Measurements from ENCODE around the gene ASPRV1.
A peak's percentile ranks its signal among the peaks of the same experiment; 100 is the strongest.

Gene ASPRV1

DNA sequence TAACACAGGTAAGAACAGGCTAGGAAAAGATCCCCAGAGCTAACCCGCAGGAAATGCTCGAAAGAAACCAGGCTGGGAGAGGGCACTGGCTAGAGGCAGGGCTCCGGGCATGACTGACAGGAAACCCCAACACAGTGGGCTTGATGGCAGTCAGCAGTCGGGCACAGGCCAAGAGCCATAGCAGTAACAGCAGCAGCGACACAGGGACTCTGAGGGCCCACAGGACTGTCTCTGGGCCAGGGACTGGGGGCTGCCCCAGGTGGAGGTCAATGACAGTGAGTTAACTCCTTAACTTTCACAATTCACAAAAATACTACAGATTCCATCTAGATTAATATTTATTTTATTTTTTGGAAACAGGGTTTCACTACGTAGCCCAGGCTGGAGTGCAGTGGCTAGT, 37.3 kb upstream of the ASPRV1 start:
- Histone ChIP-seq H3K4me3 (ENCODE audit: low read length) (no peak overlapping the region), H3K36me3 (ENCODE audit: insufficient read depth, low read depth, low read length) (no peaks in the 10 kb centered on the region), H3K27ac (ENCODE audit: low read length) (no peak overlapping the region), H3K4me1 (ENCODE audit: insufficient read depth, low read length) (peaks cover 2% of the 10 kb centered on the region; the same call in 1 of the 2 replicates), H3K9ac (ENCODE audit: low read depth, low read length) (no peak overlapping the region), H3K27me3 (ENCODE audit: insufficient read depth, low read length) (no peaks in the 10 kb centered on the region), H3K9me3 (ENCODE audit: insufficient read depth, low read depth, low read length) (no peaks in the 10 kb centered on the region)

DNA sequence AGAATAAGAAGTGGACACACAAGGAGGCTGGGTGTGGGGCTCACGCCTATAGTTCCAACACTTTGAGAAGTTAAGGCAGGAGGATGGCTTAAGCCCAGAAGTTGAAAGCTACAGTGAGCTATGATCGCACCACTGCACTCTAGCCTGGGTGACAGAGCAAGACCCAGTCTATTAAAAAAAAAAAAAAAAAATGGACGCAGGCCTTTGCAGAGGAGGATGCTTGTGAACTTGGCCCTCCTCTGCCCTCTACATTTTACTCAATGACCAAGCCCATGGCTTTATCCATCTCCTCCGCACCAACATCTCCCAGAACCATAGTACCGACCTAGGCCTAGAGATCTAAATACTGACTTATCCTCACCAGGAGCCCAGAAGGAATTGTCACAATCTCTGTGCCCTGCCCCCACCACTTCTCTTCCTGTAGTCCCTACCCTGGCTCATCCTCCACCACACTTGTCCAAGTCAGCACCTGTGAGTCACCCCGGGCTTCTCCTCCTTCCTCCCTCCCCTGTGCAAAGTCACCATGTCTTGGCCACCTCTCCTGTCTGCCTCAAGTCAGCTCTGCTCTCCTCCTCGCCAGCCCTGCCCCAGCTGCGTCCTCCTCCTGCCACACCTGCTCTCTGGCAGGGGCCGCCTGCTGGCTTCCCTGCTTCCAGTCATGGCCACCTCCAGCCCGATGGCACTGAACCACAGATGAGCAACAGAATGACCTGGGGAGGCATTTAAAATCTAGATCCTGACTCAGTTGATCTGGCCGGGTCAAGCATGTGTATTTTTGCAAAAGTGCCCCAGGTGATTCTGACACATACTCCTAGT, 35.8 kb upstream of the ASPRV1 start:
- Histone ChIP-seq H3K4me3 (ENCODE audit: low read length) (no peak overlapping the region), H3K27me3 (ENCODE audit: insufficient read depth, low read length) (no peaks in the 10 kb centered on the region), H3K36me3 (ENCODE audit: insufficient read depth, low read depth, low read length) (no peaks in the 10 kb centered on the region), H3K9ac (ENCODE audit: low read depth, low read length) (0 out of 2 replicates have a peak overlapping the region, but pooled peaks have one; percentile 15), H3K27ac (ENCODE audit: low read length) (no peak overlapping the region), H3K4me1 (ENCODE audit: insufficient read depth, low read length) (peaks cover 2% of the 10 kb centered on the region; the same call in 1 of the 2 replicates), H3K9me3 (ENCODE audit: insufficient read depth, low read depth, low read length) (no peaks in the 10 kb centered on the region)

DNA sequence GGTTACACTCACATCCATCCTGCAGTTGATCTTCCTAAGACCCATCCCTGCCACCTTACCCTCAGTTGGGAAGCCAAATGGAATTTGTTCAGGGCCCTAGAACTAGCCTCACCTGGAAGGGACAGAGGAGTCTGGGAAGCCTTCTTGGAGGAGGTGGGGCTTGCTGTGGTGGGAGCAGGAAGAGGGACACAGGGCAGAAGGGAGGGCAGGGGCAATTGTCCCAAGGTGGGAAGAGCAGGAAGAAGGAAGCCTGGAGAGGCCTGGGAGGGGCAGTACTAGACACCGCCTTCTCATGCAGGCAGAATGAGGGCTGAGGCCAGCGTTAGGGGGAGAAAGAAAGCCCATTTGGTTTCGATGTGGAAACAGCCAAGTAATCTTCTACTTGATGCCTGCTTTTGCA, 34.1 kb upstream of the ASPRV1 start:
- no peak overlapping the region for H3K9ac ChIP-seq (ENCODE audit: low read depth, low read length)
- no peaks in the 10 kb centered on the region for H3K36me3 ChIP-seq (ENCODE audit: insufficient read depth, low read depth, low read length)
- H3K4me1 ChIP-seq (ENCODE audit: insufficient read depth, low read length) = peaks cover 2% of the 10 kb centered on the region; the same call in 1 of the 2 replicates
- H3K4me3 ChIP-seq (ENCODE audit: low read length) = no peak overlapping the region
- H3K27ac ChIP-seq (ENCODE audit: low read length) = no peak overlapping the region
- no peaks in the 10 kb centered on the region for H3K27me3 ChIP-seq (ENCODE audit: insufficient read depth, low read length)
- no peaks in the 10 kb centered on the region for H3K9me3 ChIP-seq (ENCODE audit: insufficient read depth, low read depth, low read length)

DNA sequence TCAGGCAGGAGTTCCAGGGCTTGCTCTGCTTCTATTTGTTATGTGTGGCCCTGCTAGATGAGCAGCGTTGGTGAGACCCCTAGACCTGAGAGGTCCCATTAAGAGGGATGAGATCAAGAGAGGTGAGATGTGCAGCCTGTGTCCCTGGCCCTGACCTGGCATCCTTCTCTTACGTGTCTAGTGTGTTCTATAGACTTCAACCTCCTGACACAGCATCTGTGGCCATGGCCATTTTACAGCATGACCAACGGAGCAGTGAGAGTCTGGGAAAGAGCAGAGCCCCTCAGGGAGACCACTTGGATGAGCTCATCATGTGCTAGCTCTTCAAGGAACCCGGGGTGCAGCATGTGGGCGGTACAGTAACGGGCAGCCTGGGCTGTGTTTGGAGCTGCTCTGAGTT, 32.7 kb upstream of the ASPRV1 start:
- H3K9me3 ChIP-seq (ENCODE audit: insufficient read depth, low read depth, low read length) = no peaks in the 10 kb centered on the region
- no peaks in the 10 kb centered on the region for H3K36me3 ChIP-seq (ENCODE audit: insufficient read depth, low read depth, low read length)
- no peaks in the 10 kb centered on the region for H3K27me3 ChIP-seq (ENCODE audit: insufficient read depth, low read length)
- H3K4me3 ChIP-seq (ENCODE audit: low read length) = no peak overlapping the region
- no peak overlapping the region for H3K27ac ChIP-seq (ENCODE audit: low read length)
- no peak overlapping the region for H3K9ac ChIP-seq (ENCODE audit: low read depth, low read length)
- peaks cover under 1% of the 10 kb centered on the region; the same call in 1 of the 2 replicates for H3K4me1 ChIP-seq (ENCODE audit: insufficient read depth, low read length)

DNA sequence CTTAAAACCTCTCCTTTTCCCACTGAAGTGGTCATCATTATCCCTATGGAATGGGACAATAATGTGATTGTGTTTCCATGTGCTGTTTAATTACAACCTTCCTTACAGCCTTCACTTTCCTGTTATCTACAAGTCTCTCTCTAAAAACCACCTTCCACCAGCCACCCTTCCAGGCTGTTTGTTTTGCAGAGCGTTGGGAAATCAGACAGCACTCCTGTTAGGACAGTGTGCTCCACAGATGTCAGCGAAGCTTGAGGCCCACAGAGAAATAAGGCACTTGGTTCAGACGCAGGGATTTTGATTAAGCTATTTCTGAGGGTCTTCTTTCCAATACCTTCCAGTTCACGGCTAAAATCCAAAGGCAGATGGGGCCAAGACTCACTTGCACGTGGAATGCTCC, 32.3 kb upstream of the ASPRV1 start:
- Histone ChIP-seq H3K27me3 (ENCODE audit: insufficient read depth, low read length) (no peaks in the 10 kb centered on the region), H3K9me3 (ENCODE audit: insufficient read depth, low read depth, low read length) (no peaks in the 10 kb centered on the region), H3K36me3 (ENCODE audit: insufficient read depth, low read depth, low read length) (no peaks in the 10 kb centered on the region), H3K9ac (ENCODE audit: low read depth, low read length) (no peak overlapping the region), H3K4me1 (ENCODE audit: insufficient read depth, low read length) (no peaks in the 10 kb centered on the region; the same call in 1 of the 2 replicates), H3K27ac (ENCODE audit: low read length) (no peak overlapping the region), H3K4me3 (ENCODE audit: low read length) (no peak overlapping the region)

DNA sequence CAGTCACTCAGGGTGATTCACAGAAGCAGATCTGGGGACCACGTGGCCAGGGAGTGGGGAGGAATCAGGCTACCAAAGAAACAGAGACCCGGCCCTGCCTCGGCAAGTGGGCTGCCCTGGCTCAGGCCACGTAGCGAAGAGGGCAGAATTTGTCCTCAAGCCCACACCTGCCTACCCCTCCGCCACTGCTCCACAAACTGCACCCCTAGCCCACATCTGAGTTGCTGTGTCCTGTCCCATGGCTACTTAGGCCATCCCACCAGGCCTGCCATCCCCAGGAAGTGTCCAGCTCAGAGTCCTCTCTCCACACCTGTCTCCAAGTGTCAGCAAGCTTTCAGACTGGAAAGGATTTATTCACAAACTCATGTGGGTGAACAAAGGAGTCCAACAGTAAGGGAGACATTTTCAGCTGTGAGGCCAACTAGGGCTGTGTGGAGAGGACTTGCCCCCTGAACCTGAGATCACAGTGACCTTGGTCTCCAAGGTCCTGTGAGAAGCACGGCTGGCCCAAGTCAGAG, 31.7 kb upstream of the ASPRV1 start:
- Histone ChIP-seq H3K4me3 (ENCODE audit: low read length) (no peak overlapping the region), H3K27me3 (ENCODE audit: insufficient read depth, low read length) (no peaks in the 10 kb centered on the region), H3K9ac (ENCODE audit: low read depth, low read length) (no peak overlapping the region), H3K27ac (ENCODE audit: low read length) (no peak overlapping the region), H3K9me3 (ENCODE audit: insufficient read depth, low read depth, low read length) (no peaks in the 10 kb centered on the region), H3K36me3 (ENCODE audit: insufficient read depth, low read depth, low read length) (no peaks in the 10 kb centered on the region), H3K4me1 (ENCODE audit: insufficient read depth, low read length) (no peaks in the 10 kb centered on the region; the same call in 1 of the 2 replicates)

DNA sequence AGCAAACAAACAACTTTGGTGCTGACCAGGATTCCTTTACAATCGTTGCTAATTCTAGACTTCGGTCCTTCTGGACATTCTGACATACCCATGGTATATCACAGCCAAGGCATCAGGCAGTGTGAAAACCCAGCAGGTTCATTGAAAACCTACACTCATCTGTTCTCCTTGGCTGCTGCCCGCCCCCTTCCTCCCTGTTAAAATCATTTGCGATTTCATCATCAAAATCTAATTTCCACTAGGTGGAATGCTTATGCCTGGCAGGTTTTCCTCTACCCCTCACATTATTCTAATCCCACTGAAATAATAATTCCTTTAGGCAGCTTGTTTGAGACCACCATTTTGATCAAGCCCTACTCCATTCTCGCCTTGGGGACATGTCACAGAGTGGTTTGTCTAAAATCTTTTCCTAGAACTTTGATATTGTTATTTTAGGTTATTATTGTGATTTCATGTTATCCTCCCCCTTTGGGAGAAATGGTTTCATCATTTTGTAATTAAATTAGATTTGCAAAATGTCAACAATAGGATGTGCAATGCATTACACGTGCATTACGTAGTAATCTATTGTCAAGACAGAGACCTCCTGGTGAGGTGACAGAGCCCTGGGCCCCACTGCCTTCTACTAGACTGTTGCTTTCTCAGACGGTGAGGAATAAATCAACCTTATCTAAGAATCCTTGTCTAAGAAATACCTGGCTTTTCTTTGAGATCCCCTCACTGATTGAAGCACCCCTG, 31.0 kb upstream of the ASPRV1 start:
- no peak overlapping the region for H3K4me3 ChIP-seq (ENCODE audit: low read length)
- no peak overlapping the region for H3K9ac ChIP-seq (ENCODE audit: low read depth, low read length)
- no peak overlapping the region for H3K27ac ChIP-seq (ENCODE audit: low read length)
- no peaks in the 10 kb centered on the region; the same call in 1 of the 2 replicates for H3K4me1 ChIP-seq (ENCODE audit: insufficient read depth, low read length)
- no peaks in the 10 kb centered on the region for H3K9me3 ChIP-seq (ENCODE audit: insufficient read depth, low read depth, low read length)
- no peaks in the 10 kb centered on the region for H3K27me3 ChIP-seq (ENCODE audit: insufficient read depth, low read length)
- H3K36me3 ChIP-seq (ENCODE audit: insufficient read depth, low read depth, low read length) = no peaks in the 10 kb centered on the region

DNA sequence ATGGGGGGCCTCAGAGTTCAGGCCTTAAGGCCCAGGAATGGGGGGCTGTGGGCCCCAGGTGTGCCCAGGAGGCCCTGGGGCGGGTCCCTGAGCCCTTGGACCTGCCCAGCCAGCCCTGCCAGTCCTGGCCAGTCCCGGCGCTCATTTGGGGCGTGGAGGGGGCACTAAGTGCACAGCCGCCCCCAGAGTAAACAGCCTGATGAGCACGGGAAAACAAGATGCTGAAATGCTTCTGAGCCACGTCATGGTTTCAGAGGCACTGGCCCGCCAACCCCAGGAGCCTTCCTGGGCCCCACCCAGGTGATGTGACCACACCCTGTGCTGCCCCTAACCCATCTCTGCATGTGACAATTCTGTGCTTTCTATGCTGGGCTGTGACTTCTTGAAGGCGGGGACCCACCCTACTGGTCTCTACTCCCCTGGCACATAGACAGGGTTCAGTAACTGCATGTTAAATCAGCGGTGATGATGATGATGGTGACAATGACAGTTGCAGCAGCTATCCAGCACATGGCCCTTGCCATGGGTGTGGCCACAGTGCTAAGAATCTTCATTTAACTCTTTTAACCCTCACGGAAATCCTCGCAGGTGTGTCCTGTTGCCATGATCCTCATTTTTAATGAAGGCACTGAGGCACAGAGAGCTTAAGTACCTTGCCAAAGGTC, 28.1 kb upstream of the ASPRV1 start:
- Histone ChIP-seq H3K36me3 (ENCODE audit: insufficient read depth, low read depth, low read length) (no peaks in the 10 kb centered on the region), H3K27ac (ENCODE audit: low read length) (no peak overlapping the region), H3K4me3 (ENCODE audit: low read length) (no peak overlapping the region), H3K27me3 (ENCODE audit: insufficient read depth, low read length) (no peaks in the 10 kb centered on the region), H3K9me3 (ENCODE audit: insufficient read depth, low read depth, low read length) (no peaks in the 10 kb centered on the region), H3K4me1 (ENCODE audit: insufficient read depth, low read length) (no peaks in the 10 kb centered on the region), H3K9ac (ENCODE audit: low read depth, low read length) (no peak overlapping the region)

DNA sequence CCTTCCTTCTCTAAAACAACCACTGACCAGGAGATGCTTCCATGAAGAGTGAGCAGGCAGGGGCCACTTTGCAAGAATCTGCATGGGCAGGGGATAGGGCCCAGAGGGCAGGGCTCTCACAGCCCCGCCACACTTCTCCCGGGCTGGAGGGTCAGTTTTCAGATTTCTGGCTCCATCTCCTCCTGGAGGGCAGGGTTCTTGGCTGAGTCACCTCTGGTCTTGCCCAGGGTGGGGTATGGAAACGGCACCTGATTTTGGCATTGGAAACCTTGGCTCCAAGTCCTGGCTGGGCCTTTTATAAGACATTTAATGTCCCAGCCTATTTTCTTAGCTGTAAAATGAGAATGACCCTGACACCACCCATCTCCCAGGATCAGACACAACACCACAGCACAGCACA, 27.6 kb upstream of the ASPRV1 start:
- Histone ChIP-seq H3K27ac (ENCODE audit: low read length) (no peak overlapping the region), H3K27me3 (ENCODE audit: insufficient read depth, low read length) (no peaks in the 10 kb centered on the region), H3K36me3 (ENCODE audit: insufficient read depth, low read depth, low read length) (no peaks in the 10 kb centered on the region), H3K9ac (ENCODE audit: low read depth, low read length) (no peak overlapping the region), H3K9me3 (ENCODE audit: insufficient read depth, low read depth, low read length) (no peaks in the 10 kb centered on the region), H3K4me1 (ENCODE audit: insufficient read depth, low read length) (no peaks in the 10 kb centered on the region), H3K4me3 (ENCODE audit: low read length) (no peak overlapping the region)

DNA sequence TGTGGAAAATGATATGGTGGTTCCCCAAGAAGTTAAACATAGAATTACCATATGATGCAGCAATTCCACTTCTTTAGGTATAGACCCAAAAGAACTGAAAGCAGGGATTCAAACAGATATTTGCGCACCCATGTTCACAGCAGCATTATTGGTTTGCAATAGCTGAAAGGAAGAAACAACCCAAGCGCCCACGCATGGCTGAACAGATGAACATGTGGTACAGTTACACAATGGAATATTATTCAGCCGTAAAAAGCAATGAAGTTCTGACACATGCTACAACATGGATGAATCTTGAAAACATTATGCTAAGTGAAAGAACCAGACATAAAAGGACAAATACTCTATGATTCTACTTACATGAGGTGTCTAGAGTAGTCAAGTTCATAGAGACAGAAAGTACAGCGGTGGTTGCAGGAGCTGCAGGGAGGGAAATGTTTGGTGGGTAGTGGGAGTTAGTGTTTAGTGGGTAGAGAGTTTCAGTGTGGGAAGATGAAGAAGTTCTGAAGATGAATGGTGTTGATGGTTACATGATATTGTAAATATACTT, 26.7 kb upstream of the ASPRV1 start:
- no peaks in the 10 kb centered on the region for H3K27me3 ChIP-seq (ENCODE audit: insufficient read depth, low read length)
- H3K4me1 ChIP-seq (ENCODE audit: insufficient read depth, low read length) = no peaks in the 10 kb centered on the region
- no peaks in the 10 kb centered on the region for H3K9me3 ChIP-seq (ENCODE audit: insufficient read depth, low read depth, low read length)
- H3K4me3 ChIP-seq (ENCODE audit: low read length) = no peak overlapping the region
- H3K36me3 ChIP-seq (ENCODE audit: insufficient read depth, low read depth, low read length) = no peaks in the 10 kb centered on the region
- H3K9ac ChIP-seq (ENCODE audit: low read depth, low read length) = no peak overlapping the region
- H3K27ac ChIP-seq (ENCODE audit: low read length) = no peak overlapping the region

DNA sequence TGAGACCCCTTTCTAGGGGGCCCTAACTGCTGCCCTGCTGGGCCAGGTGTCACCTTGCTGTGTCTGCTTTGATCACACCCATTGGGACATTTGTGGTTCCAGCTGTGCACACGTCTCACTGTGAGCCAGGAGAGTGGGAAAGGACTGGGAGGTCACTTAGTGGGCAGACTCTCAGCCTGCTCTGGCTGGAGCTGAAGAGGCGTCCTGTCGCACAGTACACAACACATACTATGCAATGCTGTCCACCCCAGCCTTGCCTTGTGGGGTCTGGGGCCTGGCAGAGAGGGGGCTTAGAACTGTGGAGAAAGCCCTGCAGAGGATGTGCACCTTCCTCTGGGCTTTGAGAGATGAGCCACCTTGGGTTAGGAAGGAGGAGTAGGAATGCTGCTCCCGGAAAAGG, 25.3 kb upstream of the ASPRV1 start:
- H3K36me3 ChIP-seq (ENCODE audit: insufficient read depth, low read depth, low read length) = no peaks in the 10 kb centered on the region
- no peaks in the 10 kb centered on the region for H3K27me3 ChIP-seq (ENCODE audit: insufficient read depth, low read length)
- no peak overlapping the region for H3K27ac ChIP-seq (ENCODE audit: low read length)
- H3K9ac ChIP-seq (ENCODE audit: low read depth, low read length) = no peak overlapping the region
- no peaks in the 10 kb centered on the region for H3K9me3 ChIP-seq (ENCODE audit: insufficient read depth, low read depth, low read length)
- no peak overlapping the region for H3K4me3 ChIP-seq (ENCODE audit: low read length)
- no peaks in the 10 kb centered on the region for H3K4me1 ChIP-seq (ENCODE audit: insufficient read depth, low read length)
